ENCODE measurements around the gene PTGES2. TPM values are rescaled to one million over a fixed set of nuclear protein-coding genes. Genes with fewer than 3 reads are reported as not detected.

PTGES2 gene
- total RNA-seq, 1 donor from 2014 or later = 52.8 TPM

DNA sequence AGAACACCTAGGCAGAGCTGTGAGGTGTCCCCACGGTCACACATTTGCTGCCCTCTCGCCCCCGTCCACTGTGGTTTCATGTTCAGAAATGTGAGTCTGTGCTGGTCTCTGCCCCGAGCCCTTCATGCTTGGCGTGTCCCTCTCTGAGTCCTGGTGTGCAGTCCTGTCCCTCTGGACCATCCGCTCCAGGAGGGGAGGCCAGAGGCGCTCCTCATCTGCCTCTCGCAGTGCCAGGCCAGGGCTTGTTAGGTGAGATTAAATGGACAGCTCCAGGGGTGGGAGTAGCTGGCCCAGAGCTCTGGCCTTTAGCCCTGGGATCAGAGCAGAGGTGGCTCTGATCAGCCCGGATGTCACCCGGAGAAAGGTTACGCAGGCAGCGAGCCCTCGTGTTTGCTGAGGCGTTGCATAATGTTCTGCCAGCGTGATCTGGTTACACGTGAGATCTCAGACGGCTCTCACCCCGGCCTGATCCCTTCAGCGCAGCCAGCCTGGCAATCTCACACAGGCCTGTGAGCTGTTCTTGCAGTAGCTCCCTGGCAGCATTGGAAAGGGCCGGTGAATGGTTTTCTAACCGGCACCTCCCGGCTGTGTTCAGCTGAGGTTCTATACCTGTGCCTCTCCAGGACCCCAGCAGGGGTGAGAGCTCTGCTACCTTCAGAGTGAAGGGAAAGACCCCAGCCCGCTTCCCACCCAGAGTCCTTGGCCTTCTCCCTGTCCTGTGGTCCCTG, 24.5 kb downstream of the PTGES2 start:
- DNase-seq = no peak

- DNase-seq = no peak
Observed at GRCh38 chr9:128102196-128102595, 25.3 kb downstream of the PTGES2 start.

DNA sequence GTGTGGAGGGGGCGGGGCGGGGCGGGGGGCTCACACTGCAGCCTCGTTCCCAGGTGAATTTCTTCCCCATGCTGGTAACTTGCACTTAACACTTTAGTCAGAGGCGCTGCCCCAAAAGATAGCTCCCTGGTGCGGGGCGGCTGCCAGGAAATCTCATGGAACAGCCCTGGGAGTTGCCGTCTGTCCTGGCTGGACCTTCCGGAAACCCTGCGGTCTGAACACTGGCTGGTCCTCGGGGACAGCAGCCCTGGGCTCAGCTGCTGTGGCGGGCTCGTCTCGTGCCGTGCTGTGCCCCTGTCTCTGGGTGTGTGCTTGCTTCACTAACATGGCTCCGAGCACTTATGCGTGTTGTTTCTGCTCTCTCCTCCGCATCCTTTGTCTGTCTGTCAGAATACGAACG, 25.8 kb downstream of the PTGES2 start:
- DNase-seq = no peak

DNA sequence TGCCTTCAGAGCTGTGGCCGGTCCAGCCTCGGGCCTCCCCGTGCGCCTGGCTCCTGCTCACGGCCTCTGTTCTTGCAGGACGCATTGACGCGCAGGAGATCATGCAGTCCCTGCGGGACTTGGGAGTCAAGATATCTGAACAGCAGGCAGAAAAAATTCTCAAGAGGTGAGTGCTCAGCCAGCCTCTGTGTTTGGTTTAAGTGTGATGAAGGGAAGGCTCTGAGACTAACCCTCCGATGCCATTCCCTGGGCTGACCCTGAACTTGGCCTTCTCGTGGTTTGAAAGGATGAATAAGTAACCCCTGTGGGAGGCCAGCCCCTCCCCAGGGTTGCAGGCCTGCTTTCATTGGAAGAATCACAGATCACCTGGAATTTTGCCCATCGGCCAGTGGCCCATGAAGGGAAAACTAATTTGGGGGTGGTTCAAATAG, 26.3 kb downstream of the PTGES2 start:
- no peak for DNase-seq

DNA sequence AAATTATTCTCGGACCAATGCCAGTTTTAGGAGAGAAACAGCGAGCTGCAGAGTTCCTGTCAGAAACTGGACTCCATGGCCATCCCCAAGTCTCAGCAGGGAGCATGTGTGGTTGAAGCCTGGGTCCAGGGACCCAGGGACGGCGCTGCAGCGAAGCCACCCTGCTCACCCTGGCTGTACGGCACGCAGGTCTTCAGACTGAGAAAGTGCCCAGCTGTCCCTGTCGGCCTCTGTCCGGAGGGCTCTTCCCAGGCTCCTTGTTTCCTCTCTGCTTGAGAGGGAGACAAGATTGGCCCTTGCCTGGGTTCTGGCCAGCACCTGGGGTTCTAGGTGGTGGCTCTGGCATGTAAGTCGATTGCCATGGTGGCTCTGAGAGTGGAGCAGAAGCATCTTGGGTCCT, 26.9 kb downstream of the PTGES2 start:
- no peak for DNase-seq

GRCh38 chr9:128099932-128100491, 27.5 kb downstream of the PTGES2 start:
- peak; percentile 89 for DNase-seq

DNA sequence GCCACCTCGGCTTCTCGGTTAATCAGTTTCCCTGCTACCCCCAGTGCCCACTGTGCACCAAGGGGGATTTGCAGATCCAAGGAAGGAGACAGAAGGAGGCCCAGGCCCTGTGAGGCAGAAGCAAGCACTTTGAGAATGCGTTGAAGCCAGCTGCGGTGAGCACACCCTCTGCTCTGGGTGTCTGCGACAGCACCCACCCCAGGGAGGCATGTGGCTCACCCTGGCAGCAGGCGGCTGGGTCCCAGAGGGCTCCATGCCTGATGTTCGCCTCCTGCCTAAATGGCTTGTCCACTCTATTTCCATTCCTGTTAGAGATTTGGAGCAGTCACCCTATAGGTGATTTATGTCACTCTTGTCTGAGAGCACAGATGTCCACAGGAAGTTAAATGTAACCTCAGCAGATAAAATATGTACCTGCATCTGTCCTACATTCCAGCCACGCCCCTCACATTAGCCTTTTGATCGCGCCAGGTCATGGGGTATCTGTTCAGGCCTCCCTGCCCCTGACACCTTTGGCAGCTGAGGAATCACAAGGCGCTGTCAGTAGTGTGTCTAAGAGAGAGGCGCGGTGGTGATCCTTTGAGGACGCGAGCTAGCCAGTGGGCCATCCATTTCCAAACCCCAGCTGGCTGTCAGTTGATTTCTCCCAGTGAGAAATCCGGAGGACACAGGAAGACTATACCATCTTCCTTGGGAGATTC, 28.1 kb downstream of the PTGES2 start:
- DNase-seq = no peak

GRCh38 chr9:128098297-128099230, 29.0 kb downstream of the PTGES2 start:
- DNase-seq = peak; percentile 98

GRCh38 chr9:128097543-128098296, 29.8 kb downstream of the PTGES2 start:
- DNase-seq = no peak

GRCh38 chr9:128096616-128097536, 30.7 kb downstream of the PTGES2 start:
- no peak for DNase-seq

GRCh38 chr9:128094950-128095544, 32.5 kb downstream of the PTGES2 start:
- DNase-seq = no peak

GRCh38 chr9:128094166-128094949, 33.2 kb downstream of the PTGES2 start:
- DNase-seq = peak; percentile 99

GRCh38 chr9:128093011-128093410, 34.5 kb downstream of the PTGES2 start:
- no peak for DNase-seq

GRCh38 chr9:128092199-128092977, 35.1 kb downstream of the PTGES2 start:
- no peak for DNase-seq

GRCh38 chr9:128091571-128091970, 36.0 kb downstream of the PTGES2 start:
- no peak for DNase-seq

- no peak for DNase-seq
Observed at GRCh38 chr9:128091144-128091543, 36.4 kb downstream of the PTGES2 start.

- no peak for DNase-seq
Observed at GRCh38 chr9:128089299-128089698, 38.2 kb downstream of the PTGES2 start.

DNA sequence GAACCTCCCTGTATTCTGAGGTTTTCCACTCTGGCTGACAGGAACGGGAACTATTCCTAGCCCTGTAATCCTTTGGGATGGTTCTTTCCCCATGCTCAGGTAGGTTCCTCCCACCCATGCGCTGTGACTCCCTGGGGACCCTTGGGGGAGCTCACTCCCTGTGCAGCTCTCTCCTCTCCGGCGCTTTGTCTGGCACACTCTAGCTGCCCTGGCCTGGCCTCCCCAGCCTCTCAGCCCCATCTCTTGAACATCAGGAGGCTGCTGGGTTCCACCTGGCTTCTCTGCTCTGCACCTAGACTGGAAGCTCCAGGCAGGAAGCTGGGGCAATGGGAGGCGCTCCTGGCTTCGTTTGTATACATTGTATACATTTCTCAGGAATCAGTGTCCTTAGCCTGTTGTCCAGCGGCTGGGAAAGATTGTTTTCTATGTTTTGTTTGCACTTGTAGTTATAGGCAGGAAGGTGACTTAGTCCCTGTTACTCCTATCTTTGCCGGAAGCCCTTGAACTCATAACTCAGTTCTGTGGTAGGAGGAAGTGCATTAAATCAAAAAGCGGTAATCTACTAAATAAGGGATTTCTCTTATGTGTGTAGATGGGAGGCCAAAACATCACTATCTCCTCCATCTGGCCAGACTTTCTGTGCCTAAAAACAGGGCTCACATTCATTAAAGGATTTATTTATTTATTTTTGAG, 39.1 kb downstream of the PTGES2 start:
- peak; percentile 40 for DNase-seq
